ENCODE results near the gene TP53RK. TPM values are rescaled to one million over a fixed set of nuclear protein-coding genes. Genes with fewer than 3 reads are reported as not detected.

The TP53RK gene
- total and polyA plus RNA-seq, 2 of the 13 experiments (the other 11 are each of a cell fraction or from before 2014, with no cell fraction given) = 12.9 to 25.5 TPM

DNA sequence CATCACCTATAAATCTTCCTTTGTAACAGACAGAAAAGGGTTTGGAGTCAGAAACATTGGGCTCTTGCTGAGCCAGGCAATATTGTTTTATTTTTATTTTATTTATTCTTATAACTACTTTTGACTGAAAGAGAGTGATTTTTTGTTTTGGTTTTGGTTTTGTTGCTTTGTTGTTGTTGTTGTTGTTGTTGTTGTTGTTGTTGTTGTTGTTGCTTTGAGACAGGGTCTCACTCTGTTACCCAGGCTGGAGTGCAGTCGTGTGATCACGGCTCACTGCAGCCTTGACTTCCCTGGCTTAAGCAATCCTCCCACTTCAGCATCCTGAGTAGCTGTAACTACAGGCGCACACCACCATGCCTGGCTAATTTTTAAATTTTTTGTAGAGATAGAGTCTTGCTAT lies 22.9 kb downstream of the TP53RK start:
- no peaks in the 10 kb centered on the region for H3K27me3 ChIP-seq (ENCODE audit: control insufficient read depth in 1 of 2, insufficient read depth in 2 of 2, low read length in 2 of 2)
- no peak overlapping the region for H2AFZ ChIP-seq (ENCODE audit: low read length)
- peak overlapping the region; percentile 44 for H3K4me2 ChIP-seq (ENCODE audit: low read depth, low read length)
- H4K20me1 ChIP-seq (ENCODE audit: insufficient read depth, low read length) = no peaks in the 10 kb centered on the region
- peak overlapping the region; percentile 84 for H3K27ac ChIP-seq (ENCODE audit: extremely low read length, insufficient read depth, low read length)
- no peaks in the 10 kb centered on the region for H3K79me2 ChIP-seq (ENCODE audit: insufficient read depth, low read length)
- no TSS peak for BruUV-seq (replicated peaks)
- DNase-seq (ENCODE audit: low spot score) = no peak
- peak; percentile 12; the same call in 2 of the 3 replicates for ATAC-seq
- in situ Hi-C loops (cut with HindIII; ENCODE audit: extremely low pct_ligation_motif_present, low pct_unique_long_range_greater_than_20kb) = no loop called here
- 41% methylated on average over 3 of the region's 3 CpGs for WGBS (ENCODE audit: low lambda C conversion rate)
- peaks cover 29% of the 10 kb centered on the region for H3K9me3 ChIP-seq (ENCODE audit: low read length)
- H3K9ac ChIP-seq (ENCODE audit: insufficient read depth, low read depth, low read length) = 0 out of 2 replicates have a peak overlapping the region, but pooled peaks have one; percentile 20
- TF ChIP-seq CEBPG (CRISPR knock-in tag; IDR thresholded peaks at IDR 0.05) = 0 out of 2 replicates have a peak, but pooled peaks have one; percentile 22
- no peak for TF ChIP-seq ZSCAN20 (CRISPR knock-in tag; IDR thresholded peaks at IDR 0.05; ENCODE audit: borderline replicate concordance)
- no peak for TF ChIP-seq ZNF20 (CRISPR knock-in tag; IDR thresholded peaks at IDR 0.05)
- TF ChIP-seq FOXP1 (IDR thresholded peaks at IDR 0.05) = peak; percentile 100
- peak; percentile 64 for TF ChIP-seq FOXP1 (CRISPR knock-in tag; IDR thresholded peaks at IDR 0.05)
- TF ChIP-seq HDAC1 (CRISPR knock-in tag; IDR thresholded peaks at IDR 0.05) = no peak
- TF ChIP-seq FOXK2 (IDR thresholded peaks at IDR 0.05) = peak; percentile 33; the same call in 1 of the 2 replicates
- TF ChIP-seq FLYWCH1 (CRISPR knock-in tag; IDR thresholded peaks at IDR 0.05) = 0 out of 2 replicates have a peak, but pooled peaks have one; percentile 23
- no peak for TF ChIP-seq ZNF710 (CRISPR knock-in tag; IDR thresholded peaks at IDR 0.05; ENCODE audit: borderline replicate concordance)
- TF ChIP-seq ZNF30 (CRISPR knock-in tag; IDR thresholded peaks at IDR 0.05) = 0 out of 2 replicates have a peak, but pooled peaks have one; percentile 50
- 0 out of 2 replicates have a peak, but pooled peaks have one; percentile 40 for TF ChIP-seq ZSCAN30 (CRISPR knock-in tag; IDR thresholded peaks at IDR 0.05)
- peak; percentile 49; the same call in 1 of the 2 replicates for TF ChIP-seq CEBPB (IDR thresholded peaks at IDR 0.05; ENCODE audit: borderline replicate concordance, low read depth, low read length)
- no peaks in the 10 kb centered on the region for H3K36me3 ChIP-seq (replicated peaks in 1 of 2; ENCODE audit: control insufficient read depth in 1 of 2, insufficient read depth in 2 of 2, low read length in 2 of 2)
- H3K4me1 ChIP-seq (ENCODE audit: insufficient read depth, low read length) = peaks cover 85% of the 10 kb centered on the region
- intact Hi-C loops (cut with micrococcal nuclease; ENCODE audit: unreplicated experiment) = loop anchor here (2.0 kb wide), 1 partner anchor 16 kb away; the partner anchor contains the start of gene SLC13A3
- POLR2A ChIA-PET = interaction anchor here (0.9 to 2.1 kb wide), 17 partner anchors 10 to 693 kb away, joined by 3 to 23 read pairs (median 4); partner anchors contain the start of genes SLC13A3 and TP53RK
- no peak for FAIRE-seq
- no peak overlapping the region; a peak in 1 of 6 replicates for H3K4me3 ChIP-seq (replicated peaks in 1 of 3; ENCODE audit: insufficient read depth in 1 of 3, low read depth in 2 of 3, low read length in 3 of 3)
- CTCF ChIA-PET (ENCODE audit: low intra/inter-chr PET ratio, low total read pairs) = no interaction called here

Data from HepG2 (cell line).